ENCODE measurements around the gene WDR73. TPM values are rescaled to one million over a fixed set of nuclear protein-coding genes. Genes with fewer than 3 reads are reported as not detected.
"Not testable (repeated sequence)": the region's sequence is repeated elsewhere in the genome, so short reads cannot be mapped to it uniquely, and the experiment has no call there.

The WDR73 gene
- total RNA-seq, 4 donors from 2014 or later: 13.7 to 26.8 (median 20.4) TPM

DNA sequence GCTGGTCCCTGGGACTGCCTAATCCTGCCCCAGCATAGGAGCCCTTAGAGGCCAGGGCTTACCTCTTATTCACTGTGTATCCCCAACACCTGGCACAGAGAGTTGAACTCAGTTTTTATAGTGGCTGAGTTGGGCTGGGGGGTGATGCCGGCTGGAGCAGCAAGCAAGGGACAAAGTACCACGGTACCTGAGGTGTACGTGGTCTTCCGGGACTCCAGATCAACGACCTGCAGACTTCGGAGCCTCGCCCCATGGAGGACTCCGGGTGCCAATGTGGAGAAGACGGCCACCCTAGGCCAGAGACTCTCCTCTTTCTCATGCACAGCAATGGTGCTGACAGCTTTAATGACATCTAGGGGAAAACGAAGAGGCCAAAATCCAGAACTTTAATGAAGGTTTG lies 8.1 kb downstream of the WDR73 start:
- DNase-seq (ENCODE audit: low spot score) (no peak), ATAC-seq (ENCODE audit: low FRiP score) (no peak)
- TF ChIP-seq, protein P1, sequence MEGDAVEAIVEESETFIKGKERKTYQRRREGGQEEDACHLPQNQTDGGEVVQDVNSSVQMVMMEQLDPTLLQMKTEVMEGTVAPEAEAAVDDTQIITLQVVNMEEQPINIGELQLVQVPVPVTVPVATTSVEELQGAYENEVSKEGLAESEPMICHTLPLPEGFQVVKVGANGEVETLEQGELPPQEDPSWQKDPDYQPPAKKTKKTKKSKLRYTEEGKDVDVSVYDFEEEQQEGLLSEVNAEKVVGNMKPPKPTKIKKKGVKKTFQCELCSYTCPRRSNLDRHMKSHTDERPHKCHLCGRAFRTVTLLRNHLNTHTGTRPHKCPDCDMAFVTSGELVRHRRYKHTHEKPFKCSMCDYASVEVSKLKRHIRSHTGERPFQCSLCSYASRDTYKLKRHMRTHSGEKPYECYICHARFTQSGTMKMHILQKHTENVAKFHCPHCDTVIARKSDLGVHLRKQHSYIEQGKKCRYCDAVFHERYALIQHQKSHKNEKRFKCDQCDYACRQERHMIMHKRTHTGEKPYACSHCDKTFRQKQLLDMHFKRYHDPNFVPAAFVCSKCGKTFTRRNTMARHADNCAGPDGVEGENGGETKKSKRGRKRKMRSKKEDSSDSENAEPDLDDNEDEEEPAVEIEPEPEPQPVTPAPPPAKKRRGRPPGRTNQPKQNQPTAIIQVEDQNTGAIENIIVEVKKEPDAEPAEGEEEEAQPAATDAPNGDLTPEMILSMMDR (IDR thresholded peaks at IDR 0.05): no peak

DNA sequence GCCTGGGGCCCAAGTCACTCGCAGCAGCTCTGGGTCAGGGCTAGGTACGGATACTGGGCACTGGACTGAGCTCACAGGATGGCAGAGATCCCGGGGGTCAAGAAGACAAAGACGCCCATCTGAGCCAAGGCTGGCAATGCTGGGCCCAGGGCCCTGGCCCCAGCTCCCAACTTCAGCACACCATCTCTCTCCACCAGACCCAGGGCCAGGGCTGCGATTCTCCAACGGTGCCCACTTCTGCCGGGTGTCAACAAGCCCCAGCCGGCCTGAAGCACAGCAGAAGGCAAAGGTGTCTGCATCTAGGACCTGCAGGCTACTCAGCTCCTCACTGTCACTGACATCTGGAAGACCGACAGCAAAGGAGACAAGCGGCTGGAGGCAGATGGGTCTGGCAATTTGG lies 8.6 kb downstream of the WDR73 start:
- ATAC-seq (ENCODE audit: low FRiP score): no peak
- no peak for DNase-seq (ENCODE audit: low spot score)
- TF ChIP-seq, protein P1 (IDR thresholded peaks at IDR 0.05): no peak

DNA sequence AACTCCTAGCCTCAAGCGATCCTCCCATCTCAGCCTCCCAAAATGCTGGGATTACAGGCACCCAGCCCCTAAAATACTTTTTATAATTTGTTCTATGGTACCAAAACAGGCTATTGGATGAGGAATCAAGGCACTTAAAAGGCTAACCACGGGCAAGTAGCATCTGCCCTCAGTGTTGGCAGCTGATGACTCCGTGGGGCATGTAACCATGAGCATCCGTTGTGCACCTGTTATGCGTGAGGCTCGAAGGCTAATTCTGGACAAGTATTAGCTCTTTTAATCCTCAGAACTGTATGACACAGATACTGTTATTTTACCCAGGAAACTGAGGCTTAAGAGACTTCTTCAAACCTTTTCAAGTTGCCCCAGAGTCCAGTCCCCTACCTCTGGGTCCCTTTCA lies 10.2 kb downstream of the WDR73 start:
- TF ChIP-seq, protein P1 (IDR thresholded peaks at IDR 0.05): no peak

DNA sequence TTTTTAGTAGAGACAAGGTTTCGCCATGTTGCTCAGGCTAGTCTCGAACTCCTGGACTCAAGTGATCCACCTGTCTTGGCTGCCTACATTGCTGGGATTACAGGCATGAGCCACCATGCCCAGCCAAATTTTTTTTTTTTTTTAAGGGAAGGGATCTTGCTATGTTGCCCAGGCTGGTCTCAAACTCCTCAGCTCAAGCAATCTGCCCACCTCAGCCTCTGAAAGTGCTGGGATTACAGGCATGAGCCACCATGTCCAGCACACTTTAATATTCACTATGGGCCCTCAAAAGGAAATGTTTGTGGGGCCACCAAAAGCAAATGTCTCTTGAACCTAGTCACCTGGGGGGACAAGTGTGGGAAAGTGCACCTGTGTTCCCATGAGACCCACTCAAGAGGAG lies 11.4 kb downstream of the WDR73 start:
- not testable (repeated sequence) for ATAC-seq (ENCODE audit: low FRiP score); DNase-seq (ENCODE audit: low spot score)

More for the DNA sequence above, 10.2 kb downstream of the WDR73 start:
- DNase-seq (ENCODE audit: low spot score) (no peak), ATAC-seq (ENCODE audit: low FRiP score) (no peak)

DNA sequence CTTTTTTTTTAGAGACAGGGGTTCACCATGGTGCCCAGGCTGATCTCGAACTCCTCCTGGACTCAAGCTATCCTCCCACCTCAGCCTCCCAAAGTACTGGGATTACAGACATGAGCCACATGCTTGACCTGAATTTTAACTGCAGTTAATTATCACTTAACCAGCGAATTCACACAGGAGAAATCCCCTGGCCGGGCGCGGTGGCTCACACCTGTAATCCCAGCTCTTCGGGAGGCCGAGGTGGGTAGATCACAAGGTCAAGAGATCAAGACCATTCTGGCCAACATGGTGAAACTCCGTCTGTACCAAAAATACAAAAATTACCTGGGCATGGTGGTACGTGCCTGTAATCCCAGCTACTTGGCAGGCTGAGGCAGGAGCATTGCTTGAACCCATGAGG lies 12.2 kb downstream of the WDR73 start:
- not testable (repeated sequence) for DNase-seq (ENCODE audit: low spot score); ATAC-seq (ENCODE audit: low FRiP score)

DNA sequence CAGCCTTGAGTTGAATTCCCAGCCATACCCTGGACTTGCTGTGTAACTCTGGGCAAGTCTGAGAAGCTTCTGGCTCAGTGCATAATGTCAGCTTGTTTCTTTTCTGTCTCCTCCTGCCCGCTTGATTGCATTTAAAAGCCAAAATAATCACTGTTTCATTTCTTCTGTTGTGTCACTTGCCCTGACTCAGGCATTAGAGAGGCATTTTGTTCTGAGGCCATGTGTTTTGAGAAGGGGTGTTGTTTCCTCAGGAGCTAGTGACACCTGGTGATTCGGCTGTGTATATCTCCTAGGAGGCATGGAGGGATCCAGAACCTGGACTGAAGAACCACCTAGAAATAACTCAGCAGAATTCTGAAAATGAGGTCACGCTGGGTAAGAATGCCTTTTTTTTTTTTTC lies 16.0 kb downstream of the WDR73 start:
- TF ChIP-seq, protein P1 (IDR thresholded peaks at IDR 0.05): no peak
- DNase-seq (ENCODE audit: low spot score): no peak

DNA sequence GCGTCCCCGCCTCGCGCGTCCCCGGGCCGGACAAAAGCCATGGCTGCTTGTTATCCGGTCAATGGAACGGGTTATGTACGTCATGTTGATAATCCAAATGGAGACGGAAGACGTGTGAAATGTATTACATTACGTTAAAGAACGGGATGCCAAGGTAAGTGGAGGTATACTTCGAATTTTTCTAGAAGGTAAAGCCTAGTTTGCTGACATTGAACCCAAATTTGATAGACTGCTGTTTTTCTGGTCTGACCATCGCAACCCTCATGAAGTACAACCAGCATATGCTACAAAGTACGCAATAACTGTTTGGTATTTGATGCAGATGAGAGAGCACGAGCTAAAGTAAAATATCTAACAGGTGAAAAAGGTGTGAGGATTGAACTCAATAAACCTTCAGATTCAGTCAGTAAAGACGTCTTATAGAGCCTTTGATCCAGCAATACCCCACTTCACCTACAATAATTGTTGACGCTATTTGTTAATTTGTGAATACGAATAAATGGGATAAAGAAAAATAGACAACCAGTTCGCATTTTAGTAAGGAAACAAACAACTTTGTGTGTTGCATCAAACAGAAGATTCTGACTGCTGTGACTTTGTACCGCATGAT lies 19.8 kb downstream of the WDR73 start:
- ATAC-seq (ENCODE audit: low FRiP score) (no peak), DNase-seq (ENCODE audit: low spot score) (no peak)
- TF ChIP-seq, protein P1 (IDR thresholded peaks at IDR 0.05): no peak

More for the DNA sequence above, 16.0 kb downstream of the WDR73 start:
- ATAC-seq (ENCODE audit: low FRiP score): no peak

DNA sequence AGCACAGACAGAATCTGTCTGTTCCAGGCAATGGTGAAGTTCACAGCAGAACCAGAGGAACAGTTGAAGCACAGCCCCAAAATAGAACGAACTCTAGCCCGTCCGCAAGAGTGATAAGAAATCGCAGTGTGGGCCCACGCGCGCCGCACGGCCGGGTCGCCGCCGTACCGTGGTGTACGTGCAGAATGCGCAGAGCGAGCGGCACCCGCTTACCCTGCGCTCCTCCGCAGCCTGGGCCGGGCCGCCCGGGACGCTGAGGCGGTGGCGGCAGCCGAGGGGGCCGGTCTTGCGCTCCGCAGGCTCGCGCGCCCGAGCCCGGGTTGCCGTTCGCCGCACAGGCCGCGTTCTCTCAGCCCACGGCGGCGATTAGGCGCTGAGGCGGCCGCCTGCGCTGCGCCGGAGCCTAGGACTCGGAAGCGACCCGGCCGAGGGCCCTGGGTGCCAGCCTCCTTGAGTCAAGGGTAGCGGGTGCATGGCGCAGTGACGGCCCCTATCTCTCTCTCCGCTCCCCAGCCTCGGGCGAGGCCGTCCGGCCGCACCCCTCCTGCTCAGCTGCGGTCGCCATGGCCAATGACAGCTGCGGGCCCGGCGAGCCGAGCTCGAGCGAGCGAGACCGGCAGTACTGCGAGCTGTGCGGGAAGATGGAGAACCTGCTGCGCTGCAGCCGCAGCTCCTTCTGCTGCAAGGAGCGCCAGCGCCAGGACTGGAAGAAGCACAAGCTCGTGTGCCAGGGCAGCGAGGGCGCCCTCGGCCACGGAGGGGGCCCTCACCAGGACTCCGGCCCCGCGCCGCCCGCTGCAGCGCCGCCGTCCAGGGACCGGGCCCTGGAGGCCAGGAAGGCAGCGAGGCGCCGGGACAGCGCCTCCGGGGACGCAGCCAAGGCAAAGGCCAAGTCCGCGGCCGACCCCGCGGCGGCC lies 20.5 kb downstream of the WDR73 start:
- no peak for DNase-seq (ENCODE audit: low spot score)
- peak; percentile 84 for ATAC-seq (ENCODE audit: low FRiP score)
- TF ChIP-seq, protein P1 (IDR thresholded peaks at IDR 0.05): no peak
